Panc1 (cell line): Measurements from ENCODE around the gene TREML4.

ENCODE experiments used
- POLR2AphosphoS5 ChIP-seq: IDR thresholded peaks from 2 replicates; pipeline ENCODE4 v1.6.1; 2012; ENCODE audit warnings: mild to moderate bottlenecking, low read depth, low read length, moderate library complexity
- SIN3A ChIP-seq: IDR thresholded peaks from 2 replicates; pipeline ENCODE4 v1.6.1; 2012; ENCODE audit warnings: low read depth, mild to moderate bottlenecking, low read length, moderate library complexity, borderline replicate concordance; ENCODE audit not compliant: insufficient read depth
- TF ChIP-seq, protein P1 (sequence below): fragments of 450-650 bp; IDR thresholded peaks from 2 replicates; pipeline ENCODE4 v1.5.1; 2017; ENCODE audit warnings: mild to moderate bottlenecking
- TF ChIP-seq, protein P2 (sequence below), 2 experiments: IDR thresholded peaks; 2 replicates each; pipeline ENCODE4 v1.6.1; 2011 to 2012; ENCODE audit warnings: low read depth in 2 of 2, control low read depth in 1 of 2, low read length in 1 of 2, mild to moderate bottlenecking in 1 of 2, moderate library complexity in 1 of 2; ENCODE audit not compliant: insufficient read depth in 1 of 2

DNA sequence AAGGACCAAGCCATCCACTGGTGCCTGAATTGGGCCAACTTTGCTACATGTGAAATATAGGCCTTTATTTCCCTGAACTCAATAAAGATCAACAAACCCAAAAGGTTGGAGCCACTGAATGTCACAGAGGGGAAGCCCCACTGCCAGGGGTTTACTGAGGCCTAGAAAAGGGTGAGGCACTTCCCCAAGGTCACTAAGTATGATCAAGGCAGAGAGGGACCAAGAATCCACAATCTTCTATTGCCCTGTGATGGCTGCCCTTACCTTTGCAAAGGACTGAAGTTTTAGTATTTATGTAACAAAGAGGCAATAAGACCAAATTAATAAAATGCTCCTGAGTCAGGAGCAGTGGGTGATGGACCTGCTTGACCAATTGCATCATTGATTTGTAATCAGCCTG is 40.3 kb downstream of the TREML4 start:
- TF ChIP-seq, protein P1, sequence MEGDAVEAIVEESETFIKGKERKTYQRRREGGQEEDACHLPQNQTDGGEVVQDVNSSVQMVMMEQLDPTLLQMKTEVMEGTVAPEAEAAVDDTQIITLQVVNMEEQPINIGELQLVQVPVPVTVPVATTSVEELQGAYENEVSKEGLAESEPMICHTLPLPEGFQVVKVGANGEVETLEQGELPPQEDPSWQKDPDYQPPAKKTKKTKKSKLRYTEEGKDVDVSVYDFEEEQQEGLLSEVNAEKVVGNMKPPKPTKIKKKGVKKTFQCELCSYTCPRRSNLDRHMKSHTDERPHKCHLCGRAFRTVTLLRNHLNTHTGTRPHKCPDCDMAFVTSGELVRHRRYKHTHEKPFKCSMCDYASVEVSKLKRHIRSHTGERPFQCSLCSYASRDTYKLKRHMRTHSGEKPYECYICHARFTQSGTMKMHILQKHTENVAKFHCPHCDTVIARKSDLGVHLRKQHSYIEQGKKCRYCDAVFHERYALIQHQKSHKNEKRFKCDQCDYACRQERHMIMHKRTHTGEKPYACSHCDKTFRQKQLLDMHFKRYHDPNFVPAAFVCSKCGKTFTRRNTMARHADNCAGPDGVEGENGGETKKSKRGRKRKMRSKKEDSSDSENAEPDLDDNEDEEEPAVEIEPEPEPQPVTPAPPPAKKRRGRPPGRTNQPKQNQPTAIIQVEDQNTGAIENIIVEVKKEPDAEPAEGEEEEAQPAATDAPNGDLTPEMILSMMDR: no peak
- TF ChIP-seq POLR2AphosphoS5: no peak
- no peak for TF ChIP-seq SIN3A
- TF ChIP-seq, protein P2, sequence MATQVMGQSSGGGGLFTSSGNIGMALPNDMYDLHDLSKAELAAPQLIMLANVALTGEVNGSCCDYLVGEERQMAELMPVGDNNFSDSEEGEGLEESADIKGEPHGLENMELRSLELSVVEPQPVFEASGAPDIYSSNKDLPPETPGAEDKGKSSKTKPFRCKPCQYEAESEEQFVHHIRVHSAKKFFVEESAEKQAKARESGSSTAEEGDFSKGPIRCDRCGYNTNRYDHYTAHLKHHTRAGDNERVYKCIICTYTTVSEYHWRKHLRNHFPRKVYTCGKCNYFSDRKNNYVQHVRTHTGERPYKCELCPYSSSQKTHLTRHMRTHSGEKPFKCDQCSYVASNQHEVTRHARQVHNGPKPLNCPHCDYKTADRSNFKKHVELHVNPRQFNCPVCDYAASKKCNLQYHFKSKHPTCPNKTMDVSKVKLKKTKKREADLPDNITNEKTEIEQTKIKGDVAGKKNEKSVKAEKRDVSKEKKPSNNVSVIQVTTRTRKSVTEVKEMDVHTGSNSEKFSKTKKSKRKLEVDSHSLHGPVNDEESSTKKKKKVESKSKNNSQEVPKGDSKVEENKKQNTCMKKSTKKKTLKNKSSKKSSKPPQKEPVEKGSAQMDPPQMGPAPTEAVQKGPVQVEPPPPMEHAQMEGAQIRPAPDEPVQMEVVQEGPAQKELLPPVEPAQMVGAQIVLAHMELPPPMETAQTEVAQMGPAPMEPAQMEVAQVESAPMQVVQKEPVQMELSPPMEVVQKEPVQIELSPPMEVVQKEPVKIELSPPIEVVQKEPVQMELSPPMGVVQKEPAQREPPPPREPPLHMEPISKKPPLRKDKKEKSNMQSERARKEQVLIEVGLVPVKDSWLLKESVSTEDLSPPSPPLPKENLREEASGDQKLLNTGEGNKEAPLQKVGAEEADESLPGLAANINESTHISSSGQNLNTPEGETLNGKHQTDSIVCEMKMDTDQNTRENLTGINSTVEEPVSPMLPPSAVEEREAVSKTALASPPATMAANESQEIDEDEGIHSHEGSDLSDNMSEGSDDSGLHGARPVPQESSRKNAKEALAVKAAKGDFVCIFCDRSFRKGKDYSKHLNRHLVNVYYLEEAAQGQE (IDR thresholded peaks at IDR 0.05; ENCODE audit: insufficient read depth in 1 of 2, low read depth in 2 of 2, low read length in 1 of 2): no peak
